Bone marrow (tissue), 2 donors: Measurements from ENCODE around the gene COMMD3.
A peak's percentile ranks its signal among the peaks of the same experiment; 100 is the strongest.

Experiments
- DNase-seq, 2 donors: peaks; one replicate each; lab custom pipeline; 2025; lab: John Stamatoyannopoulos, UW

COMMD3 gene

DNA sequence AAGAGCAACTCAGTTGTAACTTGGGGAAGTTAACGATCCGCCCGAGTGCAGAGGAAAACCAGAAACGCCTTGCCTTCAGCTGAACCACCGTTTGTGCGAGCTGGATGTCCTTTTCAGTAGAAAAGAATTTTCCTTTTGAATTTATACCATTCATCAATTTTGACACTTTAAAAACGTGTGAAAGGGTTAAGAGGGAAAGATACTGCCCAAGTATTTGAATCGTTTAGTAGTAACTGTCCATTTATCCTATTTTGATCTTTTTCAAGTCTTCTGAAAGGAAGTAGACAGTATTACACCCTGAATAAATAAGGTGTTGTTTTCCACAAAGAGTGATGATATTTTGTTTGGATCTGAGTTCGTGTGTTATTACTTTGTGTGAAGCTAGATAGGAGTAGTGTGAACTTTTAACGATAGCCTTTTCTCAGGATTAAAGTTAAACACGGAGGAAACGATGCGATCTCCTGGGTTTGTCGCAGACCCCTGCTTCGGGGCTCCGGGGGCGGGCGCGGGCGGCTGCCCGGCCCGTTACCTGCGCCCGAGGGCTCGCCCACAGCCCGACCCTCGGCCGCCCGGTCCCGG lies 3.9 kb downstream of the COMMD3 start:
- DNase-seq: no peak

DNA sequence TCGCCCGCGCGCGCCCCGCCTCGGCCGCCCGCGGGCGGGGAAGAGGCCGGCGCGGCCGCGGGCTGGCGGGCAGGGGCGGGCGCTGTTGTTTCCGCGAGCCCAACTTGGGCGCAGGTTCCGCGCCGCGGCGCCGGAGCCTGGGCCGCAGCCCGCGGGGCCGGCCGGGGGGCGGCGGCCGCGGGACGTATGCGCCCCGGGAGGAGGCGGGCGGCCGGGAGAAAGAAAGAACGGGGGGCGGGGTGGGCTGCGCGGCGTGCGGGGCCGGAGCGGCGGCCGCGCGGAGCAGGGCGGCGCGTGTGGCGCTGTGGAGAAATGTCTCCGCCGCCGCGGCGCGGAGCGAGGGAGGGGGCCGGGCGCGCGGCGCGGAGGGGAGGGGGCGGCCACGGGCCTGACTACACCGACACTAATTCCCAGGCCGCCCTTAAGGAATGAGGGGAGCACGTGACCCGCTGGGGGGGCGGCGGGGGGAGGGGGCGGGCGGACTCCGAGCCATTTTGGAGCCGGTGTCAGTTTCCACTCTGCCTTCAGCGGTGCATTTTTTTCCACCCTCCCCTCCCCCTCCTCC lies 4.5 kb downstream of the COMMD3 start, which contains the start of gene BMI1:
BMI1 (plus strand) TSS at position 509 of the 565 bp plus-strand sequence. CDS start 5,351 bp downstream, outside the sequence.
- DNase-seq: peak in 1 of 2 donors; percentile 61

DNA sequence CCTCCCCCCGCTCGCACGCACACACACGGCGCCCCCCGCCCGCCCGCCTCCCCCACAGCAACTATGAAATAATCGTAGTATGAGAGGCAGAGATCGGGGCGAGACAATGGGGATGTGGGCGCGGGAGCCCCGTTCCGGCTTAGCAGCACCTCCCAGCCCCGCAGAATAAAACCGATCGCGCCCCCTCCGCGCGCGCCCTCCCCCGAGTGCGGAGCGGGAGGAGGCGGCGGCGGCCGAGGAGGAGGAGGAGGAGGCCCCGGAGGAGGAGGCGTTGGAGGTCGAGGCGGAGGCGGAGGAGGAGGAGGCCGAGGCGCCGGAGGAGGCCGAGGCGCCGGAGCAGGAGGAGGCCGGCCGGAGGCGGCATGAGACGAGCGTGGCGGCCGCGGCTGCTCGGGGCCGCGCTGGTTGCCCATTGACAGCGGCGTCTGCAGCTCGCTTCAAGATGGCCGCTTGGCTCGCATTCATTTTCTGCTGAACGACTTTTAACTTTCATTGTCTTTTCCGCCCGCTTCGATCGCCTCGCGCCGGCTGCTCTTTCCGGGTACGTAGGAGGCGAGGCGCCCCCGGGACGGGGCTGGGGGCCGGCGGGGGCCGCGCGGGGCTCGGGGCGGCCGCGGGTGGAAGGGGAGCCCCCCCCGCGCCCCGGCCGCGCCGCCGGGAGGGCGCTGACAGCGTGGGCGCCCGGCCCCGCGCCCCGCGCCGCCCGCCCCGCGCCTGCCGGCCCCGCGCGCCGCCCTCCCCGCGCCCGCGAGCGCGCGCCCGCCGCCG lies 5.2 kb downstream of the COMMD3 start:
- DNase-seq: peak; percentile 61 to 73

DNA sequence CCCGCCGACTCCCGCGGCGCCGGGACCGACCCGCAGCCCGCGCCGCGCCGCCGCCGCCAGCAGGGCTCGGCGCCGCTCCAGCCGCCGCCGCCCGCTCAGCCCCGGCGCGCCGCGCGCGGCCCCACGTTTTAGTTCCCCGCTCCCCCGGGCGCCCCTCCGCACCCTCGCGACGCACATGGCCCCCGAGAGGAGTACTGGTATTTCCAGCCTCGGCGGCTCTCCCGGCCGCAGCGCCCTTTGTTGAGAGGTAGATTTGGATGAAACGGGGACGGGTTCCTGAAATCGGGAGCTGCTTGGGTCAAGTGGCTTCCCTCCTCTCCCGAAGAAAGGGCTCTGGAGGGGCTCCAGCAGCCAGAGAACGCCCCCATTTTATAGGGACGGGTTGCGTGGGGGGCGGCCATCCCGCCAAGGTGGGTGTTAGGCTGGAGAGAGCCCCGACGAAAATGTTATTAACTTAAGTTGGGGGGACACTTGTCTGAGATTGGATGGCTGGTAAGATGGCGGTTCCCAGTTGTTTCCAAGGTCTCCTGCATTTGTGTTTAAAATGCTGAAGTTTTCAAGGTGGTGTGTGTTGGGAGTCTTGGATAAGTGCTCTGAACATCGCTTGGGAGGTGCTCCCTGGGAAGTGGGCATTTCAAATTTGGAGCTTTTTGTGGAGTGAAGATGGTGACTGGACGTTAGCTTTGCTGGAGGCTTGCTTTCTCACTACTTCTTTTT lies 5.9 kb downstream of the COMMD3 start:
- DNase-seq: peak in 1 of 2 donors; percentile 16

DNA sequence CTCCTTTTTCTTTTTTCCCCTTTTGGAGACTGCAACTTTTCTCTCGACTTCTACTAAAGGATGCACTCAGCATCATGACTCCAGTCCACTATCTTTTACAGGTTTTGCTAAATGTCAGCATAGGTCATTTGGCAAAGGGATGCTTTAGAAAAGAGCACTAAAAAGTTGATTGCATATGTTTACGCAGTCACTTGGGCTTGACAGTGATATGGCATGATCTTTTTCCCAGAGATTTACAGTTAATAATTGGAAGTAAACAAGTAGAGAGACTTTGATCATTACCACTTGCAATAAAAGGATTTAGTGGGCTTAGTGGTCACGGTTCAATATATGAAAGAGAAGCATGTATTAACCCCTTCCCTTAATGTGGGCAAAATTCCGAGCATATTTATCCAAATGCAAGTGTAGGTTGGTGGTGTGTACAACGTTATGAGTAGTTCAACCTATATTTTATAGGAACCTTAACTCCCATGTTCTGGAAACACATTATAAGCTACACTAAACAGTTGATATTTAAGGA lies 6.5 kb downstream of the COMMD3 start:
- no peak for DNase-seq

DNA sequence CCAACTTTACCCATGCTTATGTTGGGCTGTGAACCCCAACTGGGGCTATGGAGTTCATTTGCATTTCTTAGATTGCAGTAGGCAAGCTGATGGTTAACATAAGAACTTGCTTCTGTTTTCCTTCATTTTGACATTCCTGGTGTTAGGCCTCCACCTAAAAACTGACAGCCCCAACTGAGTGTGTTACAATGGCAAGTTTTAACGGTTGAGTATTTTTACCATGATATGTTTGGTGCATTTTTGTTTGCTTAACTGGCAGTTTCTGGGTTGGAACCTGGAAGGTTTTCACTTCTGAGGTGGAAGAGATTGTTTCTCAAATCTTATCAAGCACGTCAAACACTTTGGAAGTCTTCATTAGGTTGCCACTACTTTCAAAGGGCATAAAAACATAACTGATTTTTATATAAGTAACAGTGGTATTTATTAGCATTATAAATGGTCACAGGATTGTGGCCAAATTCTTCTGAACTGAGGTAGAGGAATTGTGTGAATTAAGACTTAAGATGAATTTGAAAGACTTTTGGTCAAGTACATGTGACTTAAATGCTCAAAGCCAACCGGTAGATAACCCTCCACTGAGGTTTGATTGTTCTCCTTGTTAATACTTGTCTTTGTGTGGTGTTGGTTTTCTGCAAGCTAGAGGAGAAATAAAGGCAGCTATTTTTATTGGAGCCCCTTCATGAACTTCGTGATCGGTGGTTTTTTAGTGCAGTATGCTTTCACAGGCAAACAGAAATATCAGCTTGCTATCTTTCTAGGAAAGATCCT lies 7.5 kb downstream of the COMMD3 start:
- no peak for DNase-seq

DNA sequence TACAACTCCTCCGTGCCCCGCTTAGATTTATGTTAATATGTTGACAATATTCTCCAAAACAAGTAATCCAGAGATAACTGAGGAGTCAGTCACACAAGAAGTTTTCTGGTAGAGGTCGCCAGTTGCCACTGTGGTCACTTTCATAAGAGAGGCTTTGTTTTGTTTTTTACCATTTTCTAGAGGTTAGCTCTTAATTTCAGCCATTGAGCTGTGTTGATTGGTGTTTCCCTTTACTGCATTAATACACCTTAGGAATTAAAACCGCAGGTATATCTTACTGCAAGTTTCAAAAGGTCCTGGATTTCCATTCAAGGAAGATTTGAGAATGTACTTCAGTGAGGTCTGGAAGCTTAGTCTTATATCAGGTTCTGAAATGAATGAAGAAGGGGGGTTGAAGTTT lies 8.2 kb downstream of the COMMD3 start:
- DNase-seq: no peak

DNA sequence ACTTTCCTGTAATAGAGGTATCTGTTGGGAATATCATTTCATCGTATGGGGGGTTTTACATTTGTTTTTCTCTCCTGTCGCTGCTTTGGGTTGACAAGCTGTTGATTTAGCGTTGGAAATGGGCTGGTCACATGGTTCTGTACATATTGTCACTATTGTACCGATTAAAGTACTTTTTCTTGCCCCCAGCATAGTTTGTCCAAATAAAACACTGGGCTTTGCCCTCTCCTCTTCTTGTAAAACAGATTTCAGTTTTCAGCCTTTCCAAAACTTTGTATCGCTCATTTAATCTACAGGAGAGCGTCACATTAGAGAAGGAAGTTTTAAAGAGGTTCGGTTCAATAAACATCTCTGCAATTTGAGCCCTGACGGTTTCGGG lies 8.7 kb downstream of the COMMD3 start:
- no peak for DNase-seq

DNA sequence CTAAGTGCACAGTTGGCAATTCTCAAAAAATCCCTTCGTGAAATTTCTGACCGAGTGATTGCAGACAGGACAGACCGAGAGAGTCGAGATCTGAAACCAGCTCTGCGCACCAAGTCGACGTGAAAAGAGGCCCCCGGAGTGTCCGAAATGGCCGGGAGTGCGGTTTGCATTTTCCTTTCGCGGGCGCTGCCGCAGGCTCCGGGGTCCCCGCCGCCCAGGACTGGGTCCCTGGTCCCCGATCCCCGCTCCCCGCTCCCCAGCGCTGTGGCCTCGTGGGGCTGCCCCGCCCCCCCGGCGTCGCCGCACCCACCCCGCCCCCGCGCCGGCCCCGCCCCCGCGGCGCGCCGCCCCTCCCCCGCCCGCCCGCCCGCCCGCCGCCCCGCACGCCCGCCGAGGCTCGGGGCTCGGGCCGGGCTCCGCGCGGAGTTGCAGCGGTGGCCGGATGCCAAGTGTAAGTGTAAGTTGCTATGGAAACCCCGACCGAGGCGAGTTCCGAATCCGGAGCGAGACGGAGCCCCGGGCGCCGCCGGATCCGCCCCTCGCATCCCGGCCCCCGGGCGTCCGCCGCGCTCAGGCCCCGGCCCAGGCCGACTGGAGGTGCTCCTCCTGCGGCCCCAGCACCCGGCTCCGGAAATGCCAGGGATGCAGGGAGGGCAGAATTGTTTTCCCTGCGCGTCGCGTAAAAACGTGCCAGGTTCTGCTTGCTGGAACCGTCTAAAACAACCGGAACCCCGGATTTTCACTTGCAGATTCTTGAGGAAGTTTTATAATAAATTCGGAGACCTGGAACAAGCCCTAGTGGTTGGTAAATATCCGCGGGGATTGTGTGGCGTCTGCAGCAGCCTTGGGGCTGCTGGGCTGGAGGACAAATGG lies 9.3 kb downstream of the COMMD3 start:
- DNase-seq: peak; percentile 25 to 31

DNA sequence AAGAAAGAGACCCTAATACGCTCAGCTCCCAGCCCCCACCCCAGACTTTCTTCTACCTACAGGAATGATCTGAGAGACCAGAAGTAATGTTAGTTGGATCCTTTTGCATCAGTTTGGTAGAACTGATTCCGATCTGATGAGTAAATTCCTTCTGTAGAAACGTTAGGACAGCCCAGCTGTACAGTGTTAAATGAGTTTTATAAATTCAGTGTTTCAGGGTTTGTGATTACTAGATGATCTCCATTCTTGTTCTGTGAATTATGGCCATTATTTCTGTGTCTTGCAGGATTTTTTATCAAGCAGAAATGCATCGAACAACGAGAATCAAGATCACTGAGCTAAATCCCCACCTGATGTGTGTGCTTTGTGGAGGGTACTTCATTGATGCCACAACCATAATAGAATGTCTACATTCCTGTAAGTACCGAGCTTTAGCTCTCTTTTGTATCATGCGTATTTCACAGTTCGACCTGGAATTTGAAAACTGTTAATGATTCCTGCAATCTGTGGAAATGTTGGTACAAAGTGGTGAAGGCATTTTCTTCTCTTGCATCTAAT lies 10.0 kb downstream of the COMMD3 start:
- no peak for DNase-seq

DNA sequence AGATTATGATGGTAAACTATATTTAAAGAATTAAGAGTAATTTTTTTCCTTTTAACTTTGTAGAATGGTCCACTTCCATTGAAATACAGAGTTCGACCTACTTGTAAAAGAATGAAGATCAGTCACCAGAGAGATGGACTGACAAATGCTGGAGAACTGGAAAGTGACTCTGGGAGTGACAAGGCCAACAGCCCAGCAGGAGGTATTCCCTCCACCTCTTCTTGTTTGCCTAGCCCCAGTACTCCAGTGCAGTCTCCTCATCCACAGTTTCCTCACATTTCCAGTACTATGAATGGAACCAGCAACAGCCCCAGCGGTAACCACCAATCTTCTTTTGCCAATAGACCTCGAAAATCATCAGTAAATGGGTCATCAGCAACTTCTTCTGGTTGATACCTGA lies 13.0 kb downstream of the COMMD3 start:
- DNase-seq: no peak

DNA sequence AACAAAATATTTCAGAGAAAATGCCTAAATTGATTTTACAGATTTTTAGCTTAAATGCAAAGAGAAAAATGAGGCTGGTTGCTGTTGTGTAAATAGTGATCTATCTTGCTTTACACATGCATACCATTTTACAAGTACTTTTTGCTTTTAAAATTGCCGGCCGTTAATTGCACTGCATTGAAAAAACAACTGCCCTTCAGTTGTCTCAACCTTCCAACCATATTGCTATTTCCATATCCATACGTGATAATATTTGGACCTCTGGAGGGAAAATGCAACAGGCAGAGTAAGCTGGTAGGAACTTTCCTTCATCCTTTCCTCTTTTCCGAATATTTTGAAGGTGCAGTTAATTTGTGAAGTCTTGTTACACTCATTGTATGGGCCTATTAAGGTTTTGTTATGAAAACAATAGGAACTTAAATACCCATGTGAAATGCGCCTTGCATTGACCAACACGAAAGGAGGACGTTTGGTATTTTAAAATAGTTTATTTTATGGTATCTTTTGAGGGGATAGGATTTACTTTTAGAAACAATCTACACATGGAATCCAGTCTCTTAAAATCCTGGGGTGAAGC lies 16.0 kb downstream of the COMMD3 start:
- DNase-seq: no peak

DNA sequence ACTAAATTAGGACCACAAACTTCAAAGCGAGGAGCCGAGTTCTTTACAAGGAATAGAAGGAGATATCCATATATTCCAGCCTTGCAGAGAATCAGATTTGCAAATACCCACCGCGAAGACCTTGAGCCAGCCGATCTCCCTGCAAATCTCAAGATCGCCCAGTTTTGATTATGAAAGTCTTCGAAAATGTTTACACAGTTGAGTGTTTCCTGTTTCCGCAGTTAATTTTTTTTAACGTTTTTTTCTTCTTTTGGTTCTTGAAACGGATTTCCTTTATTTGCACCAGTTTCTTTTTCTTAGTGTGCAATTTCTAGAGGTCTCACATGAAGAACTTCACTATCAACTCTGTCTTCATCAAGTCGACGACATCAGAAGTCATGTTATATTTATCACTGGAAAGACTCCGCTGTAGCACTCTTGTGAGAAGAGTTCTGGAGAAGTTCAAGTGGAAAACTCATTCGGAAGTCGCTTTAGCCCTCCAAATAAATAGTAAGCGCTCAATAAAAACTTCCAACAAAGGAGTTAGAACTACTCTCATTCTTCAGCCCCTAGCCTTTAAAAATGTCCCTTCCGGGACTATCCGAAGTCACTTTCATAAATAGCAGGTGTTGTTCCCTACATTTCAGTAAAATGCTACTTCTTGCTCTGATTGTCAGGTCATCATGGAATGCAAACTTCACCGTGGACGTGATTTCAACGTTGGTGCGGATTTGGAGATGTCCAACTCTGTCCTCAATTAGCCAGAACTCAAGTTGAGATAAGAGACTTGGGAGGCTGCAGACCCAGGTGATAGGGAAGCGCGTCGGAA lies 17.2 kb downstream of the COMMD3 start:
- peak in 1 of 2 donors; percentile 63 for DNase-seq

DNA sequence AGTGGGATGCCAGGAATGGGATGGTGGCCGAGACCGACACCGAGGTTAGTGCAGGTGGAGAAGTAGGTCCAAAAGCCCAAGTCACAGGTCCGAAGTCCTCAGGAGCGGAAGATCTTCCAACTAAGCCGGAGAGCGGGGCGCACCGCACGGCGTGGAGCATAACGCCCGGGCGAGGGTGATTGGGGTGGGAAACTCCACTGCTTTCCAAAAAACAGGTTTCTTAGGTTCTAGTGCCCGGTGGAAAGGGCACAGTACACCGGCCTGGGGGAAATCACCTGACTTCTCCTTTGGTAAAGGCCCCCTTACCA lies 17.7 kb downstream of the COMMD3 start:
- DNase-seq: no peak

DNA sequence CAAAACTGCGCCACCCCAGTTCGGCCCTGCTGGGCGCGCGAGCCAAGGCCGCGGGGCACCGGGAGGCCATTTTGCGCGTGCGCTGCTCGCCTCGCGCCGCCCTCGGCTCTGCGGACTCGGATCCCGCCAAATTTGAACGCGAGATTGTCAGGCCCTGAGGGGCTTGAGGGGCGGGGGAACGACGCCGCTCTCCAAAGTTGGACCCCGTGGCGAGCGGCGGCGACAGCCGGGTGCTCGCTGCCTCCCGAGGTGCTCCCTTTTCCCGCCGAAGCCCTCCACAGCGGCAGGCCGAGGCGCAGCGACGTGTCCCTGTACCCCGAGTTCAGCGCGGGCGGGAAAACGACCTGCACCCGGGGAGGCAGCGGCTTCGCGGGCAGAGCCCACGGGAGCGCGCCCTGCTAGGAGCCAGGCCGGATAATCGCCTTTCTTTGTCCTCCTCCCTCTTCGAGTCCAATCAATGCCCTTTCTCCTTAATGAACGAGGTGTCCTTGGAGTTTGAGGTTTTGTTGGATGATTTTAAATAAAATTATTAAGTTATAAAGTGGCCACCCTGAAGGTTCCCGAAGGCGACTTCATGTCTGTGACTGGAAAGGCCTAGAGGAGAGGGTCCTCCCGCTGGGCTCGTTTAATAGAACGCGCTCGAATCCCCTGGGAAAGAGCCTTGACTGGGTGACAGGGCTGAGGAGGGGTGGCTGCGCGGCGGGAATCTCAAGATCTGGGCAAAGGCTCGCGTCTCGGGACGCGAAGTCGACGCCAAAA lies 18.4 kb downstream of the COMMD3 start:
- DNase-seq: no peak

DNA sequence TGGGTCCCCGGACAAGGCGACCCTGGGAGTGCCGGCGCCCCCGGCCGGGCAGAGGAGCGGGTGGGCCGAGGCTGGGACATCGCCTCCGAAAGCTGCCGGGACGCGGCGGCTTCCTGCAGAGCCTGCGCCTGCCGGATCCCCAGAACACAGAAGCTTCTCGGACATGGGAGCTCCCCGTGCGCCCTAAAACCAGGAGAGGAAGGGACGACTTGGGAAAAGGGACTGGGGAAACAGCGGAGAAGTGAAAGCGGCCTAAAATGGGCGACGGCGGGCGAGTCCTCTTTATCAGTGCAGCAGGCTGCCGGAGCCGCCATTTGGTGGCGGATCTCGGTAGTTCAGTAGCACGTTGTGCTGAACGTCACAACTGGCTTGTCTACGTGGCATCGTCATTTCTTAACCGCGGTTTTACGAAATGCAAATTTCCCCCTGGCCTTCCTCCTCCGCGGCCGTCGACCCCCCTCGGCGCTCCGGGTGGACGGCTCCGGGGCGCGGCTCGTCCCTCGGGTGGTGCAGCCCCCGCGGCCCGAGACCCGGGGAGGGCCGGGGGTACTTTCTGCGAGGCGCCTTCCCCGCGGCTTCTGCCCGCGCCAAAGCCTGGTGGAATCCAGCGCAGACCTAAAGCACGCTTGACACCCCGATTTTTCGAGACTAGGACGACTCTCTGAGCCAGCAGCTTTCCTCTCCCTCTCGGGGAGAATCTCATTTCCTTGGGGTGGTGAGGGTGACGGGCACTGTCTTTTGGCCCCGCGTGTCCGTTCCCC lies 19.2 kb downstream of the COMMD3 start:
- DNase-seq: peak; percentile 32 to 65

DNA sequence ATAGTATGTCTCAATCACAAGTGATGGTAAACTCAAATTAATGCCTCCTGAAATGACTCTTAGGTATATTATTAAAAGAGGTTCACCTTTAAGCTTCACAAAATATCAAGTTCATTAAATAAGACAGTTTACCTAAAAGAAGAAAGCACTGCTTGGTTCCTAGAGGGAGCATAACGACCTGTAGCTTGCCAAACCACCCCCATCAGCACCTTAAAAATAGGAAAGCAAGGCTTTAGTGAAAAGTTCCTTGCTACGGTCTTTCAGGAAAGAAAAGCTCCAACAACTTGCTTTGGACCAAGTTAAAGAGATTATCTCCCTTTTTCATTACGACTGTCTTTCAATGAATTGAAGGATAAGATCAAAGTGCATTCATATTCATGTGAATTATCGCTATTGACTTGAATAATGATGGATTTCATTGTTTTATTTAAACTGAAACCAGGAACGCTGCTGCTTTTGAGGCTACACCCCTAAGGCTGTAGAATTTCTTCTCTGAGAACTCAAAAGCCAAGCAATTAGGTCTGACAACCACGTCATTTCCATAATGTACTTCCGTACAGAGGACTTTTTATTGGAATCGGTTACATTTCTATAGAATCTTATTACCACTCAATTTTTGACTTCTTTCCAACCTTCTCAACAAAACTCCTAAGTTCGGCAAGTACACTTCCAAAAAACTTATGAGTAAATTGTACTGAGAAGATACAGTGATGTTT lies 22.2 kb downstream of the COMMD3 start:
- peak in 1 of 2 donors; percentile 25 for DNase-seq
